GM21619 (cell line): ENCODE results near the gene TCERG1L.

Experiments
- ATAC-seq: cut with Tn5 transposase; IDR thresholded peaks from one replicate; pipeline ENCODE4 v1.9.1; 2021; ENCODE audit not compliant: unreplicated experiment

TCERG1L gene

GRCh38 chr10:131271966-131272365 is 39.6 kb downstream of the TCERG1L start:
- no peak for ATAC-seq

- no peak for ATAC-seq
Observed at GRCh38 chr10:131271195-131271880, 40.2 kb downstream of the TCERG1L start.

GRCh38 chr10:131270461-131271190 is 40.9 kb downstream of the TCERG1L start:
- ATAC-seq = no peak

- ATAC-seq = no peak
Observed at GRCh38 chr10:131269776-131270460, 41.6 kb downstream of the TCERG1L start.

GRCh38 chr10:131267814-131268095 is 43.8 kb downstream of the TCERG1L start:
- ATAC-seq = no peak

- ATAC-seq = no peak
Observed at GRCh38 chr10:131266936-131267813, 44.3 kb downstream of the TCERG1L start.

- no peak for ATAC-seq
Observed at GRCh38 chr10:131264110-131264788, 47.3 kb downstream of the TCERG1L start.

- no peak for ATAC-seq
Observed at GRCh38 chr10:131261890-131262475, 49.5 kb downstream of the TCERG1L start.

GRCh38 chr10:131260452-131261211 is 50.9 kb downstream of the TCERG1L start:
- no peak for ATAC-seq

- ATAC-seq = no peak
Observed at GRCh38 chr10:131260031-131260430, 51.5 kb downstream of the TCERG1L start.

- no peak for ATAC-seq
Observed at GRCh38 chr10:131259535-131259934, 52.0 kb downstream of the TCERG1L start.

GRCh38 chr10:131258256-131258655 is 53.3 kb downstream of the TCERG1L start:
- no peak for ATAC-seq

GRCh38 chr10:131257027-131257426 is 54.5 kb downstream of the TCERG1L start:
- no peak for ATAC-seq

GRCh38 chr10:131254859-131255252 is 56.7 kb downstream of the TCERG1L start:
- ATAC-seq = no peak

GRCh38 chr10:131253931-131254858 is 57.3 kb downstream of the TCERG1L start:
- no peak for ATAC-seq

- no peak for ATAC-seq
Observed at GRCh38 chr10:131252567-131253276, 58.8 kb downstream of the TCERG1L start.

- ATAC-seq = no peak
Observed at GRCh38 chr10:131251146-131251541, 60.4 kb downstream of the TCERG1L start.
